ENCODE results near the gene FAM163A. TPM values are rescaled to one million over a fixed set of nuclear protein-coding genes. Genes with fewer than 3 reads are reported as not detected.
"Not testable (repeated sequence)": the region's sequence is repeated elsewhere in the genome, so short reads cannot be mapped to it uniquely, and the experiment has no call there.

Gene FAM163A
- total RNA-seq = not detected in 2 replicates

DNA sequence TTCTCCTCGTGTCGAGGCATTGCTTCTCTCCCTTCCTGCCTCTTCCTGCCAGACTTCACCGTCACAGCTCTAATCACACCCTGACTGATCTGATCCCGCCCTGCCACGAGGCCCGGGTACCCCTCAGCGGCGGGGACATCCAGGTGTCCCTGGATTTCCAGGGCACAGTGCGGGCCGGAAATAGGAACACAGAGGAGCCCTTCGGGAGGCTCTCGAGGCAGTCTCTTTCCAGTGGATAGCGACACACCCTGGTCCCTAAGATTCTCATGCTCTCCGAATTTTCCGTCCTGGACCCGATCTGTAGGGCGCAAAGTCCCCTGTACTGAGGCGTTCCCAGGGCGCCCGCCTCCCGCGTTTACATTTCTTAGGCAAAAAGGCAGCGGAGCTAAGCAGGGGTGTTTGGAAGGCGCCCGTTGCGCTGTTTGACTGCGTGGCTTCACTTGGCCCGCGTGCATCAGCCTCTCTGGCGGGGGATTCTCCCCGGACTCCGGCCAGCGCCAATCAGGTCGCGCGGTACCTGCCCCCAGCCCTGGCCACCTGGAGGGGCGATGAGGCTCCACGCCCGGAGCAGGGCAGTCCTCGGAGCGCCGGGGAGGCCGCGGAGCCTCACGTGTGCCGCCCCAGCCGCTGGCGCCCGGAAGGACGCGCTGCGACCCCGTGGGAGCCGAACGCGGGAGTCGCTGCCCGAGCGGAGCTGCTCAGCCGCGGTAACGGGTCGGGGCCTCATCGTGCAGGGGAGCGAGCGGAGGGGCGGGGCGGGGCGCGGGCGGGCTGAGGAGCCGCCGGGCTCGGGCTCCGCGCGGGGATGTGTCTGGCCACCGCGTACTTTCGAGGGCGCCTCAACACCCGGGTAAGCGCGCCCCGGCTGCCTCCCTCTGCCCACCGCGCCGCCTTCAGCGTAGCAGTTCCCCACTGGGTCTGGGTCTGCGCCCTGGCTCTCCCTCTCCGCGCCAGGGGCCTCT lies at the start of gene FAM163A:
FAM163A (plus strand) TSS at position 575 of the 962 bp plus-strand sequence. CDS start 69,807 bp downstream, outside the sequence.
- intact Hi-C loops (cut with micrococcal nuclease) = no loop called here

DNA sequence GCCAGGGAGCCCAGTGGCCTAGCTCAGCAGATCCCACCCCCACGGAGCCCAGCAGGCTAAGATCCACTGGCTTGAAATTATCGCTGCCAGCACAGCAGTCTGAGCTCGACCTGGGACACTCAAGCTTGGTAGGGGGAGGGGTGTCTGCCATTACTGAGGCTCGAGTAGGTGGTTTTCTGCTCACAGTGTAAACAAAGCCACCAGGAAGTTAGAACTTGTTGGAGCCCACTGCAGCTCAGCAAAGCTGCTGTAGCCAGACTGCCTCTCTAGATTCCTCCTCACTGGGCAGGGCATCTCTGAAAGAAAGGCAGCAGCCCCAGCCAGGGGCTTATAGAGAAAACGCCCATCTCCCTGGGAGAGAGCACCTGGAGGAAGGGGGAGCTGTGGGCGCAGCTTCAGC lies 48.6 kb upstream of the FAM163A start:
- intact Hi-C loops (cut with micrococcal nuclease) = not testable (repeated sequence)

DNA sequence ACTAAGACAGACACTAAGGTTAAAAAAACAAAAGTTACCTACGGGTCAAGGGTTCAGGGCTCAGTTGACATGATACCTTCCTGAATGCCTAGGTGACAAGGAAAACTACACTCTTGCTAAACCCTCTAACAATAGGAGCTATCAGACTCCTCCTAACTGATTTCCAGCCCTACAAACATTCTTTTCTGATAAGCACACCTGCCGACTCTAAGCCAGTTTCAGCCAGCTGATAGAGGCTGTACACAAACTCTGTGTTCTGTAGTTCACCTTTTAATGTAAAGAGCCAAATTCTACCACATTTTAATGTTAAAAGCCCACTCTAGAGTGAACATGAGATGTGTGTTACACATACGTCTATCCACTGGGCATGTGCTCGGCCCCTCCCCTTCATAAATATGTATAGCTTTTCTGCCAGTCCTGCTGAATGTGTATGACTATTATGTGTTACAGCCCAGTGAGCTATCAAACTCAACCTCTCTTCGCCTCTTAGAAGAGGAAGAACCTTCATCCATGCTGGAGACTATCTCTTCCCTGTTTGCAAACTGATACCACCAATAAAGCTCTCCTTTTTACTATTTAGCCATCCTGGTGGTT lies 40.0 kb upstream of the FAM163A start:
- intact Hi-C loops (cut with micrococcal nuclease) = loop anchor here (10.0 kb wide), 1 partner anchor 782 kb away; no protein-coding TSS in a partner anchor

DNA sequence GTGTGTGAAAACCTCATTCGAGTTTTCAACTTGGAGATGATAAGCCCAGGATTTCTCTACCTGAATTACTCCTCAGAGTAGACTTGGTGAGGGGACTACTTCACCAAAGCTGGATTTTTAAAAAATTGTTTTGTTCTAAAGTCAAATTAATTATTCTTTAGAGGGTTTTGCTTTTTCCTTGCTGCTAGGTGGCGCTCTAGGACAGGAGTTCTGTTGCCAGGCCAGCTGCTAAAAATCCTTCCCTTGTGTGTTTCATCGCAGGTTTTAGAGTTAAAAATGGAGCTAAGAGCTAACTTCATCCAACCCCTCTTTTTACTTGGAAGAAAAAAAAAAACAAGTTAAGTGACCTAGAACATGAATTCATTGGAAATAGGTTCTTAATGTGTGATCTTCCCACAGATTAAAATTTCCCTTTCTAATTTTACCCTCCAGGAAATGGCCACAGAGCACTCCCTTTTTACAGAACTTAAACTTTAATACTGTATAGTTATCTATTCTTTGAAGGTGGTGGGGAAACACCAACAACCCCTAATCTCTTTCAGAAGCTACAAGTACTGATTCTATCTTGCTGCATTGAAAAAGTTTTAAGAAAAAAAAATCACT lies 36.7 kb upstream of the FAM163A start:
- intact Hi-C loops (cut with micrococcal nuclease) = loop anchor here (1.0 to 10.0 kb wide), 4 partner anchors 104 to 778 kb away; no protein-coding TSS in a partner anchor

DNA sequence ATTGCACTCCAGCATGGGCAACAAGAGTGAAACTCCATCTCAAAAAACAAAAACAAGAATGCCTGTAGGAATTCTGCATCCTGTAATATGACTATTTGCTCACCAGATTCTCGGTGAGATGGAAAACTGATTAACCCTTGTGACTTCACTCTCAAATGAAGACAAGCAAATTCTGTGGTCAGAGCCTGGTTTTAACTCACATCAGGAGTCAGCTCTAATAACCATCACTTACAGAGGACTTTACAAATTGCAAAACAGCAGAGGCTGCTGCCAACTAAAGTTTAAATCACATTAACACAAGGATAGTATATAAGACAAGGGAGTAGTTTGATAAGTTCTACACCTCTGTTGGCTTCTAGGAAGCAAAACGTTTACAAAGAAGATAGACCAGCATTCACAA lies 35.7 kb upstream of the FAM163A start:
- intact Hi-C loops (cut with micrococcal nuclease) = loop anchor here (10.0 kb wide), 1 partner anchor 777 kb away; no protein-coding TSS in a partner anchor

DNA sequence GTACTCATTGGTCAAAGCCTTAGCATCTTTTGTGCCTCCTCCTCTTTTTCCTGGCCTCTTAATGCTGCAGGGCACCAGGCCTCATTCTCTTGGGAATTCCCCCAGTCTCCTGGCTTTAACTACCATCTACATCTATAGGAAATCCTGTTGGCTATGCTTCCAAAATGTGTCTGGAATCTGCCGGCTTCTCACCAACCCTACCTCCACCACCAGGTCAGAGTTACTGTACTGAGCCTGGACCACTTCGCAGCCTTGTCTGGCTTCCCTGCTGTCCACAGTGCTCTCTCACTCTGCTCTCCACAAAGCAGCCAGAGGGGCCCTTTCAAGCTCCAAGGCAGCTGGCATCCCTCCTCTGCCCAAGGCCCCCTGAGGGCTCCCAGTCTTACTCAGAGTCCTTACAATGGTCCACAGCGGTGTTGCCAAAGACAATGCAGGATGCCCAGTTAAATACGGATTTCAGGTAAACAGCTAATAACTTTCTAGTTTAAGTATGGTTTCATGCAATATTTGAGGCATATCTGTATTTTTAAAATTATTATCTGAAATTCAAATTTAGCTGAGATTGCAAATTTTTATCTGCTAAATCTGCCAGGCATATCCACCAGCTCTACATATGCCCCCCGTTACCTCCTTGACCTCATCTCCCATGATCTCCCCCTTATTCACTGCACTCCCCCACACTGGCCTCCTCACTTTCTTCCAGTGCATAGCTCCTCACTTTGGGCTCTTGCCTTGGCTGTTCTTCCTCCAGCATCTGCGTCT lies 34.5 kb upstream of the FAM163A start:
- intact Hi-C loops (cut with micrococcal nuclease) = loop anchor here (10.0 kb wide), 1 partner anchor 776 kb away; no protein-coding TSS in a partner anchor

DNA sequence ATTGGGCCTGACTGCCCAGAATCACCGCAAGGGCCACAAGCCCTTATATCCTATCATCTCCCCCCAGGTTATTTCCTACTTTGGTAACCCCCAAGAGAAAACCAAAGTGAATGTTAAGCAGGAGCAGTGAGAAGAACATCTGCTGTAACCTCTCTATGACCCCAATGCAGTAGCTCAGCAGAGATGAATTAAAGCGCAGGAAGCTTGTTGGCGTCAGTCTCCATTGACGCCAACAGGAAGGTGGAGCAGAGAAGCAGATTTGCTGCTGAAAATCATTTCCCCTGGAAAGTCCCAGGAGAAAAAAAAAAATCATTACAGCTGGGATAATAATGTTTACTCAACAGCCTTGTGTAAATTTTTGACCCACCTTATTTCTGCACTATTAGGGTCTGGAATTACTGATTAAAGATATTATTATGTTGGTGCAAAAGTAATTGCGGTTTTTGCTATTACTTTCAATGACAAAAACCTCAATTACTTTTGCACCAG lies 33.2 kb upstream of the FAM163A start:
- intact Hi-C loops (cut with micrococcal nuclease) = loop anchor here (10.0 kb wide), 1 partner anchor 775 kb away; no protein-coding TSS in a partner anchor

DNA sequence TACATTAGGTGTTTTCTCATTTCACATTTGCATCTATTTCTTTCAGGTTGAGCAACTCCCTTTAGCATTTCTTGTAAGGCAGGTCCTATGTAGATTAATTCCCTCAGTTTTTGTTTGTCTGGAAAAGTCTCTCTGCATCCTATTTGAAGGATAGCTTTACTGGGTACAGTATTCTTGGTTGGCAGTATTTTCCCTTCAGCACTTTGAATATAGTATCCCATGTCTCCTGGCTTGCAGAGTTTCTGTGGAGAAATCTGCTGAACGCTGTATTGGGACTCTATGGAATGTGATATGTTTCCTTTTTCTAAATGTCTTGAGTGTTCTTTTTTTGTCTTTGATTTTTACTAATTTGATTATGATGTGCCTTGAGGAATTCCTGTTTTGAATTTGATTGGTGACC lies 28.9 kb upstream of the FAM163A start:
- intact Hi-C loops (cut with micrococcal nuclease) = no loop called here

DNA sequence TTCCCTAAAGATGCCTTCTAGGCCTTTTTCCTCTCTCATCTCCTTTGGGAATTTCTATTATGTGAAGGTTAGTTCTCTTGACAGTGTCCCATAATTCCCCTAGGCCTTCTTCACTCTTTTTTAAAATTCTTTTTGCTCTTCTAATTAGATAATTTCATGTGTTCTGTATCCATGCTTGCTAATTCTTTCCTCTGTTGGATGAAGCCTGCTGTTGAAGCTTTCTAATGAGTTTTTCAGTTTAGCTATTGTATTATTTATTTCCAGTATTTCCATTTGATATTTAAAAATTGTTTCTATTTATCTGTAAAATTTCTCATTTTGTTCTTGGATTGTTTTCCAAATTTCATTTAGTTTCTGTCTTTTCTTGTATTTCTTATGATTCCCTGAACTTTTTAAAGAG lies 28.5 kb upstream of the FAM163A start:
- intact Hi-C loops (cut with micrococcal nuclease) = no loop called here

DNA sequence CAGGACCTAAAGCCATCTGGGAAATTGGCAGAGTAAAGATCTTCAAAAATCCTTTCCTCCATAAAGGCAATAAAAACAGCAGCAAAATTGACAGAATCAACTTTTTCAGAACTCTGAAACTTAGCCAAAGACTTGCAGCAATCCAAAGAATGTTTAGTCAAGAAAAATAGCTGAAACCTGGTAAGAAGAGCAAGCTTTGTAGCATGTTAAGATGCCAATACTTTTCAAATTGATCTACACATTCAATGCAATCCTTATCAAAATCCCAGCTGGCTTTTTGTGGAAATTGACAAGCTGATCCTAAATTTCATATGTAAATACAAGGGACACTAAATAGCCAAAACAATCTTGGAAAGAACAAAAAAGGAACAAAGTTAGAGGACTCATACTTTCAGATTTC lies 23.8 kb upstream of the FAM163A start:
- intact Hi-C loops (cut with micrococcal nuclease) = no loop called here

DNA sequence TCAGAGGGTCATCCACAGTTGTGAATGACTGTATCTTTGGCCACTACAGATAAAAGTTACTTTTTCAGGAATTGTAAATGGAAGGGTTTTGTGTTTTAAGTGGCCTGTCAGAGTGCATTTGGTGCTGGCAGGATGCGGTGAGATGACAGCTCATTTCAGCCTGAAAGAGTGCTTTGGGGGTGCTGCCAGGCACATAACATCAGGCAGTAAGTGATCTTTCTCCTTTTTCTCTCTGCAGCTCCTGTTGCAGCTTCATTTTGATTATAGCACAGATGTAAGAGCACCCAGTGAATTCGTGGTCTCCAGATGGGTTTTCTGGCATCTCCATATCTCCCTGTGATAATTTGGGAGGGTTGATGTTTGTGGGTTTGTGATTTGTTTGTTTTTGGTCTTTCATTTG lies 14.8 kb upstream of the FAM163A start:
- intact Hi-C loops (cut with micrococcal nuclease) = no loop called here

DNA sequence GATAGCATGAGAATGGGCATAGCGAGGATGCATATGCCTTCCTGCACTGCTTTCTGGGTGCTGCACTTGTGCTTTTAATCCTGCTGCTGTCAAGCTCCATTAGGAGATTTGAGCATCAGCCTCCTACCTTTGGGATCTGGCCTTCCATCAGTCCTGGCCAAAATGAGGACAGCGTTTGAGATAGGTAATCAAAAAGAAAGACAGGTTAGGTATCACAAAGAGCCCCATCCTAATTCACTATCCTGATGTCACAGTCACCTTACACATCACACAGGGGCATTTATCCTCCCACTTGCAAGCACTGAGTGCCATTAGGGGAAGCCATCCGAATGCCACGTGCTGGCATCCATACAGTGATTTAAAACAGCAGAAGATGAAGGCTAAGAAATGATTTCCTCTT lies 13.2 kb upstream of the FAM163A start:
- intact Hi-C loops (cut with micrococcal nuclease) = no loop called here

DNA sequence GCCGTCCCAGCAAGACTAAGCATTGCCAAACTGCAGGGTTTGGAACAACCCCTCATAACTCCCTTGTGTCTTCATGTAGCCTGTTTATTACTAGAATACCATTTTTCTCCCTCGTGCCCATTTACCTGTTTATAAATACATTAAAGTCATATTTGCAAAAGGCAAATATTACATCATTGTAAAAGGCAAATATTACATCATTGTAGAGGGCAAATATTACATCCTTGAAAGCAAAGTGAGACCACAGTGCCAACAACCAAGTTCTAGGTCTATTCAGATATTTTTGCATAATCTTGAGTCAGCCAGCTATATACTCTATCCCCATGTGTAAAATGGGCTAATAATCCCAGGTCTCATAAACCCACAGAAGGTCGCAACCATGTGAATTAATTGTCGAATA lies 11.4 kb upstream of the FAM163A start:
- intact Hi-C loops (cut with micrococcal nuclease) = no loop called here

DNA sequence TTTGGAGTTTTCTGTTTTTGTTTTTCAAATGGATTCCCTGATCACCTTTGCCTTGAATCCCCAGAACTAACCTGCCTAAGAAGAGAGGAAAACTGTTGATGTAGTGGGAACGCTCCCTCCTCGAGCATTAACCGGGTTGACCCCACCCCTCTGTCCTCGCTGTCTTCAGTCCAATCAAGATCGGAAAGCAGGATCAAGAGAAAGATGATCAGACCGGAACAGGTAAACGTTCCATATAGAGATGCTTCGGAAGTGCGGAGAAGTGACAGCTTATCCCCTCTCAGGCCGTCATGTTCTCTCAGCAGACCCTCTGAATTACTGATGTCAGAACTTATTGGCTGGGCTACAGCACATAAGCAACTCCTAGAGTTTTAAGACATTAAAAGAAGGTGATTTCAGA lies 800 bp upstream of the FAM163A start:
- intact Hi-C loops (cut with micrococcal nuclease) = no loop called here

DNA sequence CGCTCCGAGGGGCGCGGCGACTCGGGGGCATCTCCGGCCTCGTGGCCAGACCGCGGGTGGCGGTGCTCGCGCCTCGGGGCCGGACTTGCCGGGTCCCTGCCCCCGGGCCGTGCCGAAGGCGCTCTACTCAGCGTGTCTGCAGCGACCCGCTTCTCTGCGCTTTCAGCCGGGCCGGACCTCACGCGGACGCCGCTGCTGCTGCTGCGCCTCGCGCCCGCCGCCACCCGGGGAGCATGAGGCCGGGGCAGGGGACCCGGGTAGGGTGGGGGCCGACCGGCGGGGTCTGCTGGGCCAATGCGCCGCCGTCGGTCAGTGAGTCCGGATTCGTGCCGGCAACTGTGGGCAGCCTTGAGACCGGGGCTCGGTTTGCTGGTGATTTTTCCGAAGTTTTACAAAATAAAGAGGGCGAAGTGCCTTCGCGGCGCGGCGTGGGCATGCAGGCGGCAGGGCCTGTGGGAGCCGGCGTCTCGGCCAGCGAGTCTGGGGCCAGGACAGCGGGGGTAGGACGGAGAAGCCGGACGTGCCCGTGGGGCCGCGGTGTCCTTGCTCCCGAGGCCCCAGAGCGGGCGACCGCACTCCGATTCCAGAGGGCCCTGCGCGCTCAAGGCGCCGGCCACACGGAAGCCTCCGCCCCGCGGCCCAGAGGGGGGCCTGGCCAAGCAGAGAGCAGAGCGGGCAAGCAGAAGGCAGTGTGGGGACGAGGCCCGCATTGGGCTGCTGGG lies 749 bp downstream of the FAM163A start:
- intact Hi-C loops (cut with micrococcal nuclease) = no loop called here

DNA sequence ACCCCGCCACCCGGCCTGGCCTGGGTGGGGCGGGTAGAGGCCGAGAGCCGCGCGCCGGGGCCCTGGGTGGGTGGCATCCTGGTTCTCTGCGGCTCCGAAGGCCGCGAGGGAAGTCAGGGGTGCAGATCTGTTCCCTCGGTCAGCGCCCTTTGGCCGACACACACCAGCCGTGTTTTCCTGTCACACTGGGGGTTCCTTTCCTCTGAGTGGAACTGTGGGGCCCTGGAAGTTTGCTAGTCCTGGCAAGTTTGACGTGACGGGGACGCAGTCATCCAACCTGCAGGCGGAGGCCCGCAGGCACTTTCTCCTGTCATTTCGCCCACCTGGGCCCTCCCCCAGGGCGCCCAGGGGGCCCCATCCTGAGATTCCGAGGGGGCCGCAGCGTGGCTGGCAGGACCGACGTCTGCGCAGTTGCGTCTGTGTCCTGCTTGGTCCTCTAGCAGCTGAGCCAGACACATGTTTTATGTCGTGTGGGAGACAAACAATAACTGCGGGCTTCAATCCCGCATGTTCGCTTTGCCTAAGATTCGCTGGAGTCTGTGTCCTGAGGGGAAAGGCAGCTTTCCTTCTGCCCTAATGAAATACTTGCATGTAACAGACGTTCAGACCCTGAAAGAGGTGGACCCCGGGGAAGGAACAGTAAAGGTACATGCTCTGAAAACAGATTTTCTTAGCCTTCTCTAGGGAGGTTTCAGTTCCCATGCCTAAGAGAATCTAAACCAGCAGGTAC lies 1.5 kb downstream of the FAM163A start:
- intact Hi-C loops (cut with micrococcal nuclease) = no loop called here

DNA sequence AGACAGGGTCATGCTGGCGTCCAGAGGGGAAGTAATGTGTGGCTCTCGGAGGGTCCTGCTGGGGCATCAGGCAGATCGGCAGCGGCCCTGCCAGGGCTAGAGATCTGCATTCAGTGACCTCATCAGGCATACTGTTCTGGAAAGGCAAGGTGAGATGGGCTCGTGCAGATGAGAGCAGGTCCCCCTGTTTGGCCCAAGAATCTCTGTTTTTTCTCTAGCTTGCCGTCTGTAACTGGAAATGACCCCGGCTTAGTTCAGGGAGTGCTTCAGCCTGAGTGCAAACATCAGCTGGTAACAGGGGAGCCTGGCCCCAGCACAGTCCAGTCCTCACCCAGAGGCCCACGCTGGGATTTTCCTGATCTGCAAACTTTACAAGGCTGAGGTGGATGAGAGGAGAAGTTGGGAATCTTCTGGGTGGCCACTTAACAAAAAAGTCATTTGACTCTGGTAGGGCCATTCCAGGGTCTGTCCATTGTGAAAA lies 2.1 kb downstream of the FAM163A start:
- intact Hi-C loops (cut with micrococcal nuclease) = no loop called here

DNA sequence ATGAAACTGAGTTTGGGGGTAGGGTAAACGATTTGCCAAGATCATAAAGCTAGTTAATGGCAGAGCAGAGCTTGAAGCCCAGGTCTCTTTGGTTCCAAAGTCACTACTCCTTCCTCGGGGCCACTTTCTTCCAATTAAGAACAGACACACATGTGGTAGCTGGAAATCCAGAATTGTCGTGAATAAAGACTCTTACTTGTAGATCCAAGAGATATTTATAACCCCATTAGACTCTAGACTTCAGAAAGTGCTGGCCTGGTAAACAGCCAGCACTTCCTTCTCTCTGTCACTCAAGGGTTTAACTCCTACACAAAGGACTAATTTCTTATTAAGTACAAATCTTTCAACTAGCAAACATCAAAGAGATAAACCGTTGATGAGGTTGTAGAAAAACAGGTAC lies 2.7 kb downstream of the FAM163A start:
- intact Hi-C loops (cut with micrococcal nuclease) = no loop called here

DNA sequence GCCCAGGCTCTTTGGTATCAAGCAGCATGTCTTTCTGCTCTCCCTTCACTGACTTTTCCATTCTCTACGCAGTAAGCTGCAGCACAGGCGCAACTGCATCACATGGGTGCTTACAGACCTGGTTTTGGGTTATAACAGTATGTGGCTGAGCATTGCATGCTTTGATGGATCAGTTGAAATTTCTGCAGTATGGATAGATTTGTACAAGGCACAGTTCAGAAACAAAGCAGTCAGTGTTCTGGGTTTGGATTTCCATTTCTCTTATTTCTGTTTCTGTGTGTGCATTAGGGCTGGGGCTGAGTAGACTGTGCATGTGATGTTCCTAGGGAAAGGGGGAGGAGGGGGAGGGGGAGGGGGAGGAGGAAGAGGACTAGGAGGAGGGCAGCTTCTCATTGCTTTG lies 4.5 kb downstream of the FAM163A start:
- intact Hi-C loops (cut with micrococcal nuclease) = no loop called here

DNA sequence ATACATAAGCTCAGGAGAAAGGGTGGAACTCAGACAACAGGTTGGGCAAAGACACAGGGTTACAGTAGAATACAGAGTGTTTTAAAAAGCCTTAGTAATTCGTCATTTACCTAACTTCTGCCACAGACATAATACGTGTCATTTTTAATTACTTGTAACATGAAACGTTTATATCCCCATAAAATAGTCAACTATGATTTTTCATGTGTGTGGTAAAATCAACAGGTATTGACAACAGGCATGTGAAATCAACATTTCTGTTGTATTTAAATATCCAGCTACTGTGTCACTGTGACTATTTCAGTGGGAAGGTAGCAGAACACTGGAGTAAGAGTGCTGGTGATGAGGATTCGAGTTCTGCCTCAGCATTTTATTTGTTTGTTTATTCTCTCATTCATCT lies 5.7 kb downstream of the FAM163A start:
- intact Hi-C loops (cut with micrococcal nuclease) = no loop called here
